H1 (cell line): ENCODE results near the gene AP1G2. TPM values are rescaled to one million over a fixed set of nuclear protein-coding genes. Genes with fewer than 3 reads are reported as not detected.
A peak's percentile ranks its signal among the peaks of the same experiment; 100 is the strongest.

Experiments used
- CTCF ChIA-PET: fragments of 300-600 bp; sonication (Branson Sonifier 250); formaldehyde crosslinking; loops from one replicate; lab custom pipeline; 2021; ENCODE audit not compliant: partially characterized antibody; lab: Charles Lee
- POLR2A ChIA-PET: fragments of 300-600 bp; sonication (Branson Sonifier 250); formaldehyde crosslinking; loops from one replicate; lab custom pipeline; 2021; ENCODE audit warnings: inconsistent platforms; ENCODE audit not compliant: partially characterized antibody; lab: Charles Lee
- DNase-seq, 2 experiments: peaks; one replicate each; pipeline versions ENCODE4 v3.0.0 to v3.0.0-alpha.2; 2010 to 2022; ENCODE audit warnings: low spot score in 2 of 2, low read depth in 1 of 2, mixed read lengths in 1 of 2
- FAIRE-seq: peaks from 2 replicates; lab custom pipeline; 2011; peaks lifted over from hg19 to GRCh38; lab: Jason Lieb, UNC
- H2AFZ ChIP-seq: 2 replicates; pipeline ENCODE4 v1.8.1; 2012; ENCODE audit warnings: low read length, inconsistent platforms
- H2AK5ac ChIP-seq: 2 replicates; pipeline ENCODE4 v1.6.1; 2013; ENCODE audit warnings: low read depth, low read length
- H2BK120ac ChIP-seq: replicated peaks from 2 replicates; pipeline ENCODE3; 2013; ENCODE audit warnings: low read depth, low read length, inconsistent platforms
- H2BK12ac ChIP-seq: 2 replicates; pipeline ENCODE4 v1.6.1; 2013; ENCODE audit warnings: low read depth, low read length
- H2BK15ac ChIP-seq: 2 replicates; pipeline ENCODE4 v1.6.1; 2013; ENCODE audit warnings: low read length
- H2BK20ac ChIP-seq: 2 replicates; pipeline ENCODE4 v1.6.1; 2013; ENCODE audit warnings: low read length
- H2BK5ac ChIP-seq: 2 replicates; pipeline ENCODE4 v1.6.1; 2013; ENCODE audit warnings: low read depth, low read length
- H3K14ac ChIP-seq: 2 replicates; pipeline ENCODE4 v1.6.1; 2013; ENCODE audit warnings: inconsistent platforms; ENCODE audit not compliant: insufficient read length
- H3K18ac ChIP-seq: 2 replicates; pipeline ENCODE4 v1.6.1; 2013; ENCODE audit warnings: low read length; ENCODE audit errors: extremely low read depth
- H3K23ac ChIP-seq: 2 replicates; pipeline ENCODE4 v1.6.1; 2013; ENCODE audit warnings: inconsistent platforms; ENCODE audit not compliant: insufficient read length
- H3K23me2 ChIP-seq: 2 replicates; pipeline ENCODE4 v1.6.1; 2013; ENCODE audit warnings: low read depth, low read length
- H3K27ac ChIP-seq: 2 replicates; pipeline ENCODE4 v1.6.1; 2011; ENCODE audit warnings: low read depth, low read length, inconsistent platforms
- H3K27me3 ChIP-seq, 4 experiments: replicated peaks in 1 of 4; 1 replicate in 1 of 4; 2 replicates in 3 of 4; pipeline versions ENCODE4 v1.6.1 to v1.8.1; 2011 to 2013; ENCODE audit warnings: low read length in 3 of 4, mild to moderate bottlenecking in 3 of 4, inconsistent platforms in 2 of 4, mixed read lengths in 2 of 4, moderate library complexity in 1 of 4; ENCODE audit not compliant: control insufficient read depth in 3 of 4, insufficient read depth in 3 of 4; ENCODE audit errors: extremely low read depth in 1 of 4
- H3K36me3 ChIP-seq, 4 experiments: 2 replicates each; pipeline versions ENCODE4 v1.6.1 to v1.8.1; 2011 to 2013; ENCODE audit warnings: mild to moderate bottlenecking in 4 of 4, low read length in 3 of 4, moderate library complexity in 2 of 4, control low read depth in 1 of 4, inconsistent platforms in 1 of 4; ENCODE audit not compliant: insufficient read depth in 4 of 4, control insufficient read depth in 2 of 4
- H3K4ac ChIP-seq: replicated peaks from 2 replicates; pipeline ENCODE3; 2013; ENCODE audit warnings: low read length, low read depth, mixed read lengths, inconsistent platforms; ENCODE audit not compliant: insufficient read length
- H3K4me1 ChIP-seq, 4 experiments: replicated peaks in 1 of 4; 1 replicate in 1 of 4; 2 replicates in 3 of 4; pipeline versions ENCODE4 v1.6.1 to v1.8.1; 2011 to 2013; ENCODE audit warnings: low read length in 3 of 4, inconsistent platforms in 2 of 4, mixed read lengths in 1 of 4; ENCODE audit not compliant: insufficient read depth in 4 of 4, control insufficient read depth in 3 of 4
- H3K4me2 ChIP-seq, 2 experiments: 2 replicates each; pipeline versions ENCODE4 v1.6.1 to v1.8.1; 2011 to 2013; ENCODE audit warnings: low read depth in 2 of 2, low read length in 2 of 2, control low read depth in 1 of 2, inconsistent platforms in 1 of 2, mild to moderate bottlenecking in 1 of 2; ENCODE audit not compliant: insufficient read depth in 1 of 2
- H3K4me3 ChIP-seq, 4 experiments: fragments of 200-600, 300-600 bp in 1 of 4; sonication (generic), shearing (Covaris generic), sonication (Bioruptor Twin) in 1 of 4; 2 replicates each; pipeline versions ENCODE4 v1.5.1 to v1.8.1; 2011 to 2016; ENCODE audit warnings: low read length in 4 of 4, low read depth in 3 of 4, control low read depth in 2 of 4, inconsistent platforms in 2 of 4, mild to moderate bottlenecking in 2 of 4, mixed read lengths in 1 of 4, moderate library complexity in 1 of 4; ENCODE audit not compliant: insufficient read depth in 2 of 4; ENCODE audit errors: extremely low read depth in 1 of 4
- H3K56ac ChIP-seq: replicated peaks from 2 replicates; pipeline ENCODE3; 2013; ENCODE audit warnings: low read depth, mild to moderate bottlenecking, mixed read lengths, low read length, inconsistent platforms; ENCODE audit not compliant: insufficient read length
- H3K79me1 ChIP-seq: 2 replicates; pipeline ENCODE4 v1.6.1; 2013; ENCODE audit warnings: low read depth, low read length, control low read depth
- H3K79me2 ChIP-seq, 2 experiments: 2 replicates each; pipeline versions ENCODE4 v1.6.1 to v1.8.1; 2012 to 2013; ENCODE audit warnings: low read length in 2 of 2, mild to moderate bottlenecking in 2 of 2, inconsistent platforms in 1 of 2; ENCODE audit not compliant: insufficient read depth in 2 of 2, control insufficient read depth in 1 of 2
- H3K9ac ChIP-seq, 4 experiments: replicated peaks in 1 of 4; 1 replicate in 1 of 4; 2 replicates in 3 of 4; pipeline versions ENCODE4 v1.6.1 to v1.8.1; 2011 to 2013; ENCODE audit warnings: low read depth in 3 of 4, low read length in 3 of 4, control low read depth in 2 of 4, mild to moderate bottlenecking in 2 of 4, moderate library complexity in 2 of 4, inconsistent platforms in 1 of 4; ENCODE audit errors: extremely low read depth in 1 of 4
- H3K9me3 ChIP-seq, 2 experiments: 2 replicates each; pipeline versions ENCODE4 v1.6.1 to v1.8.1; 2012 to 2013; ENCODE audit warnings: mild to moderate bottlenecking in 2 of 2, moderate library complexity in 2 of 2, control low read depth in 1 of 2, inconsistent platforms in 1 of 2, low read depth in 1 of 2, low read length in 1 of 2, mixed read lengths in 1 of 2; ENCODE audit not compliant: insufficient read depth in 2 of 2
- H4K20me1 ChIP-seq, 2 experiments: replicated peaks in 1 of 2; 2 replicates each; pipeline versions ENCODE3 to v1.8.1; 2011 to 2013; ENCODE audit warnings: inconsistent platforms in 2 of 2, low read length in 2 of 2, mild to moderate bottlenecking in 1 of 2; ENCODE audit not compliant: insufficient read depth in 2 of 2, control insufficient read depth in 1 of 2
- H4K5ac ChIP-seq: 2 replicates; pipeline ENCODE4 v1.6.1; 2013; ENCODE audit warnings: low read length, low read depth, mixed read lengths, inconsistent platforms; ENCODE audit not compliant: insufficient read length
- H4K8ac ChIP-seq: 2 replicates; pipeline ENCODE4 v1.8.0; 2013; ENCODE audit warnings: mild to moderate bottlenecking, moderate library complexity, low read length, inconsistent platforms; ENCODE audit not compliant: insufficient read depth; ENCODE audit errors: extremely low read depth
- H4K91ac ChIP-seq: replicated peaks from 2 replicates; pipeline ENCODE3; 2013; ENCODE audit warnings: low read length, mixed read lengths, inconsistent platforms; ENCODE audit not compliant: insufficient read length
- EP300 ChIP-seq, 2 experiments: IDR thresholded peaks; 1 replicate in 1 of 2; 2 replicates in 1 of 2; pipeline ENCODE4 v1.6.1; 2011 to 2012; ENCODE audit warnings: low read depth in 2 of 2, low read length in 2 of 2, mild to moderate bottlenecking in 2 of 2, borderline replicate concordance in 1 of 2, inconsistent platforms in 1 of 2, moderate library complexity in 1 of 2
- HDAC6 ChIP-seq: IDR thresholded peaks from one replicate; pipeline ENCODE4 v1.7.1; 2012; ENCODE audit warnings: low read depth, mild to moderate bottlenecking, inconsistent platforms, low read length, moderate library complexity
- SIRT6 ChIP-seq: IDR thresholded peaks from one replicate; pipeline ENCODE4 v1.7.1; 2012; ENCODE audit warnings: low read length, inconsistent platforms
- SP2 ChIP-seq: IDR thresholded peaks from 2 replicates; pipeline ENCODE4 v1.6.1; 2012; ENCODE audit warnings: mild to moderate bottlenecking, low read length, inconsistent platforms
- WGBS, 2 experiments: shearing (Covaris generic) in 1 of 2; methylation state at CpG; one replicate each; pipeline versions ENCODE4 v1.1.6 to v1.1.7; 2013 to 2015; ENCODE audit warnings: low lambda C conversion rate in 2 of 2, mixed read lengths in 2 of 2, inconsistent platforms in 1 of 2, low coverage in 1 of 2, missing lambda C conversion rate in 1 of 2; ENCODE audit not compliant: insufficient replicate concordance in 2 of 2, insufficient coverage in 1 of 2, insufficient read length in 1 of 2; ENCODE audit errors: extremely low coverage in 1 of 2, missing lambda C conversion rate in 1 of 2; 5-methylcytosine and 5-hydroxymethylcytosine counted together
- polyA plus RNA-seq, 7 experiments: library from polyadenylated mRNA; depleted of rRNA in 3 of 7; stranded (reverse) in 5 of 7; unstranded in 2 of 7; fragments of >200 nt in 5 of 7; fragments of 200-250 nt in 2 of 7; gene quantifications; 1 replicate in 5 of 7; 2 replicates in 1 of 7; 4 replicates in 1 of 7; pipeline versions ENCODE4 v1.2.1 to v1.2.3, GENCODE V29; 2011 to 2013; ENCODE audit warnings: missing spikeins in 2 of 7, mixed read lengths in 2 of 7
- total RNA-seq: library from RNA; stranded (reverse); fragmentation: NEBNext Ultra II Directional; extraction: Animal tissue kit (Norgen Biotek cat#: 25700); gene quantifications from 2 replicates; pipeline ENCODE4 v1.2.1, GENCODE V29; 2021
- TF ChIP-seq, protein P1 (sequence below): IDR thresholded peaks from 2 replicates; pipeline ENCODE4 v1.6.1; 2011; ENCODE audit warnings: low read depth, mild to moderate bottlenecking, low read length; ENCODE audit not compliant: insufficient read depth

The AP1G2 gene
- total and polyA plus RNA-seq, 2 of the 8 experiments (the other 6 are each of a cell fraction or from before 2014, with no cell fraction given): 70.9 to 134 TPM

DNA sequence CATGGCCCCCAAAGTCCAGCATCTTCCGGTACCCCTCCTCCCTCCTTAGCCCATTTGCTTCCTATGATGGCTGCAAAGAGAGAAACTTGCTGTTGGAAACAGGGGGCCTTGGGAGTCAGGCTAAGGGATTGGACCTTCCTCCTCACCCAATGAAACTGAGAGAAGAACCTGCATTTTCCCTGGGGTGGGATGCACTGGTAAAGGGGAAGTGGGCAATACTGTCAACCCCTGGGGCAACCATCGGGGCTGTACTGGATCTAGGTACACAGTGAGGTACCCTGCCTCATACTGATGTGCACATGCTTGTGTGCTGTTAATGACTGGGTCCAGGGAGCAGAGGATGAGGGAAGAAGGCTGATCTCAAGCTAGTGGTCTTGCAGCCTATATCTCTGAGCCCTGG, 22.0 kb upstream of the AP1G2 start:
- Histone ChIP-seq H3K79me1 (no peaks in the 10 kb centered on the region), H3K18ac (peak overlapping the region; percentile 5; the same call in 1 of the 2 replicates), H3K9ac (no peak overlapping the region), H4K5ac (no peak overlapping the region), H2BK15ac (no peak overlapping the region), H3K56ac (no peak overlapping the region), H2BK5ac (no peak overlapping the region), H4K8ac (no peak overlapping the region), H3K14ac (no peak overlapping the region)
- DNase-seq: no peak
- no peak for FAIRE-seq
- POLR2A ChIA-PET: interaction anchor here (0.9 to 1.9 kb wide), 5 partner anchors 8 to 105 kb away, joined by 3 to 5 read pairs (median 4); partner anchors contain the start of gene JPH4
- TF ChIP-seq EP300 (IDR thresholded peaks at IDR 0.05; ENCODE audit: borderline replicate concordance in 1 of 2, low read depth in 2 of 2, low read length in 2 of 2): no peak
- TF ChIP-seq SIRT6: no peak
- TF ChIP-seq SP2: no peak
- TF ChIP-seq, protein P1, sequence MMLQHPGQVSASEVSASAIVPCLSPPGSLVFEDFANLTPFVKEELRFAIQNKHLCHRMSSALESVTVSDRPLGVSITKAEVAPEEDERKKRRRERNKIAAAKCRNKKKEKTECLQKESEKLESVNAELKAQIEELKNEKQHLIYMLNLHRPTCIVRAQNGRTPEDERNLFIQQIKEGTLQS: no peak
- no peak for TF ChIP-seq HDAC6
- TF ChIP-seq, all 59 proteins: peak for 0
- Histone ChIP-seq H2BK20ac (peak overlapping the region; percentile 86; the same call in 1 of the 2 replicates), H3K4me1 (peaks cover 0 to 6% (median under 1%) of the 10 kb centered on the region in 4 experiments; a peak in 2 of 7 replicates), H3K4me2 (no peak overlapping the region), H3K9me3 (no peaks in the 10 kb centered on the region; a peak in 1 of 4 replicates), H3K4me3 (no peak overlapping the region), H3K79me2 (no peaks in the 10 kb centered on the region), H2BK120ac (no peak overlapping the region), H4K91ac (no peak overlapping the region), H4K20me1 (no peaks in the 10 kb centered on the region), H3K27me3 (no peaks in the 10 kb centered on the region), H3K4ac (no peak overlapping the region), H2AFZ (peak overlapping the region; percentile 92; the same call in 1 of the 2 replicates), H3K23ac (no peak overlapping the region), H2AK5ac (no peak overlapping the region), H2BK12ac (no peak overlapping the region), H3K27ac (no peak overlapping the region), H3K36me3 (no peaks in the 10 kb centered on the region), H3K23me2 (no peaks in the 10 kb centered on the region)
- CTCF ChIA-PET: interaction anchor here (0.7 to 5.1 kb wide), 25 partner anchors 8 to 362 kb away, joined by 3 to 49 read pairs (median 5); partner anchors contain the start of gene DHRS2
- WGBS, 2 experiments: 64% methylated on average over 2 of the region's 2 CpGs; no CpG with 5 or more reads in 1 of the 2 experiments
